Measurements from ENCODE around the gene TPH2.

The TPH2 gene

DNA sequence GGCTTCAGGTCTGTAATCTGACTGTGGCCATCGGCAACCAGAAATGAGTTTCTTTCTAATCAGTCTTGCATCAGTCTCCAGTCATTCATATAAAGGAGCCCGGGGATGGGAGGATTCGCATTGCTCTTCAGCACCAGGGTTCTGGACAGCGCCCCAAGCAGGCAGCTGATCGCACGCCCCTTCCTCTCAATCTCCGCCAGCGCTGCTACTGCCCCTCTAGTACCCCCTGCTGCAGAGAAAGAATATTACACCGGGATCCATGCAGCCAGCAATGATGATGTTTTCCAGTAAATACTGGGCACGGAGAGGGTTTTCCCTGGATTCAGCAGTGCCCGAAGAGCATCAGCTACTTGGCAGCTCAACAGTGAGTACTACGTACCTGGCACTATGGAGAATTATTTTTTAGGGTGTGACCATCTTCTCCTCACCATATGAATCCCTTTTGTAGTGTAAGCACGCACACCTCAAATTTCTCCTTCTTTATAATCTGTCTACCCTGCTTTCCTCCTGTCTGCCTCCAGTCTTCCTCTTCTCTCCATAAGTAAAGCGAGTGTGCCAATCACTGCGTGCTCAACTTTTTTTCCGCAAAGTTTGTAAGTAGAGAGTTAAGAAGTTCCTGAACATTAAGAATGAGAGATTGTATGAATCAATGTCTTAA lies at the start of gene TPH2:
TSS of gene TPH2 (plus strand) at position 118 of the 658 bp plus-strand sequence. CDS start at position 260, 142 bp downstream.
- peak; percentile 4 for DNase-seq

DNA sequence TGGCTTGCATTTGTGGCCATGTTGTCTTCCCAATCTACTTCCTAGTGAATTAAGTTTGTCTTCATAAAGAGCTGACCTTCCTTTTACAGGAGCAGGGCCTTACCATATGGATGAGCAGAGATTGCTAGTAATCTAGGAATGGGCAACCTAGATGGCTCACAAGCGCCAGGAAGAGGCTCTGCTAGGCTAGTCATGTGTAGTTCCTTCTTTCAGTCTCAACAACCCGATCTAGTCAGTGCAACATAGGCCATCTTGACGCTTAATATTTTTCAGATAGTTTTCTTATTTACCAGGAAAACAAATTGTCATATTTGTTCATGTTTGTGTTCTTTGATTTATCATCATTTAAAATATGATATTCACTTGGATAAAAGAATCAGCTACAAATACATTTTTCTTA lies 48.2 kb upstream of the TPH2 start:
- DNase-seq, result no peak

DNA sequence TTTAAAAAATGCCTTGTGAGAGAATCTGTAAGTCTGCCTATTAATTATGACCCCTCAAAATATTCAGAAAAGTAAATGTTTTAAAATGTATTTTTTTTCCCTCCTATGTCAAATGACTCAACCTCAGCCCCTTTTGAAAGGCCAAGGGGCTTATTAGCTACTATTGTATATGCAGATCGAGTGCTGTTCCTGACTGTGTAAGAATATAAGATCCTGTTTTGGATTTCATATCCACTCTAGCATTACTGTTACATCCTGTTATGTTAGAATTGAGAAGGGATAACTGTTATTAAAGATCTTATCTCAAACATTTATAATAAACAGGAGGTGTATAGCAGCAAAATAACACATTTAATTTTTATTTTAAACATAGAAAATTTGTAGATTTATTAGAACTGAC lies 46.6 kb upstream of the TPH2 start:
- DNase-seq, result no peak

DNA sequence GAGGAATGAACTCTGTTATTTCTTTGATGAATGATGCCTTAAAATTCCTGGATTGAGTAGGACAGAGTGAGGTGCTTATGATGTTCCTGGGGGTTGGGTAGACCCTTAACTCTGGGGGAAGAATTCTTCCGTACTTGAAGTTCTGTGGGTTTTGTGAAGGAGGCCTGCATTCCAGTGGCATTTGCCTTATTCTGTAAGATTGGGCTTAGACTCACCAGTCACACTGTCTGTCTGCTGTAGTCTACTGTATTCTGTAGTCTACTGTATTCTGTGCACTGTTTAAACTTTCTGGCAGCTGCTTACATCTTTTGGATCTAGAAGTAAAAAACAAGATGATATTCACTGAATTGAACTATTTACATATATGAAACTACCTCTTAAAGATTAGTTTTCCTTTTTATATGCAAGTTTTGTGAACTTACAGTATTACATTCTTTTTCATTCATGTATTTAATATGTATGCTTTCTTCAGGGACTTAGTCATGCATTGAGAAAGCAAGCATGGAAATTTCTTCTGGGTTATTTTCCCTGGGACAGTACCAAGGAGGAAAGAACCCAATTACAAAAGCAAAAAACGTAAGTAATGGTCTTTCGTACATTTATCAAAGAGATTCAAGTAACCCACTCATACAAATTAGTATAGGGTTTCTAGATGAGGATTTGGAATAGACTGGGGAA lies 42.3 kb upstream of the TPH2 start:
- no peak for DNase-seq

DNA sequence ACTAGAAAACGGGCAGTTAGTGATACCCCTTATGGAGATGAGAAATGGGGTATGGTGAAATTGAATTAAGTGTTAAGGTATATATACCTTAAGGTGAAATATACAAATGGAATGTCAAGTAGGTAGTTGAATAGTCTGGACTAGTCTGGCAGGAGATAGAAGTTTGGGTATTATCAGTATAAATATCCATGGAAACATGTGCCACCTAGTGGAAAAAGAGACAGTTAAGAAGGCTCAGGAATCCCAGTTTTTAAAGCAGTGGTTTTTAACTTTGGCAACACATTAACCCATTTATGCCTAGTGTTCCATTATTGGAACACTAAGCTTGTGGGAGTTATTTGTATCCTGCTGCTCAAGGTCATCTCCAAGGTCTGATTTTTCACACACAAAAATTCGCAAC lies 38.6 kb upstream of the TPH2 start:
- DNase-seq, result no peak

DNA sequence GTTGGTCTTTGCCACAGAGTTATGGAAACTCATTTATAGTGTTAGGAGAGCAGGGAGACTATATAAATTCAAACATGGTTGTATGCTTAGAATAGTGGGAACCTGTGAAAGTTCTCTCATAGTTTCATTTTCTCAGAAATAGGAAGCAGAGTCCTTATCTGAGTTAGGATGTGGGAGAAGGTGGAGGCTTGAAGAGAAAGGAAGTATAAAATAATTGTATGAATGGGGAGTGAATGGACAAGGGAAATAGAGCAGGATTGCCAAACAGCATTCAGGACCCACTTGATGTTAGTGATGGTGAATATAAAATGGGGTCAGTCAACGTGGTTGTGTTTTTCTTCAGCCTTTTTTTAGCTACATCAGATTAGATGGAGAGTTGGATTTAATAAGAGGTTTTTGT lies 34.0 kb upstream of the TPH2 start:
- peak; percentile 54 for DNase-seq

DNA sequence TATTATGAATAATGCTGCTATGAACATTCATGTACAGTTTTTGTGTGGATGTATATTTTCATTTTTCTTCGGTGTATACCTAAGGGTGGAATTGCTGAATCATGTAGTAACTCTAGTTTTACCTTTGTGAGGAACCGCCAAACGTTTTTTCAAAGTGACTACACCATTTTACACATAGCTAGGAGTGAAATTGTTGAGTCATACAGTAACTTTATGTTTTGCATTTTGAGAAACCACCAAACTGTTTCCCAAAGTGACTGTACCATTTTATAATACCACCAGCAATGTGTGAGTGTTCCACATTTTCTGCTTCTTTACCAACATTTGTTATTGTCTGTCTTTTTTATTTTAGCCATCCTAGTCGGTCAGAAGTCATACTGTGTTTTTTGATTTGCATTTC lies 3.1 kb upstream of the TPH2 start:
- DNase-seq, result no peak

DNA sequence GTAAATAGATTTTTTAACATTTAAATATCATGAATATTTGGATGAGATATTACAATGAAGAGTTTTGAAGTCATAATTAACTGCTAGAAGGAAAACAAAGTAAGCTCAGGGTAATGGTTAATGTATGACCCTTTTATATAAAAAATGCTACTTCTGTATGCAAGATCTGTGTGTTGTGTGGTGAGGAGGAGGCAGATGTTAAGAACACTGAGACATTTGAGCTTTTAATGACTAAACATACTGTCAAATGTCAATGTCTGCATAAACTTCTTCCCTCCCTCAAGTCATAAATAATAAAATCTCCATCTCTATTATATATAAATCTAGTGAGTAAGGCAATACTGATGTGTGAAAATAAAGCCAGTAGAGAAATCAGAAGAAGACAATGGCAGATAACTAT lies 1.4 kb downstream of the TPH2 start:
- DNase-seq, result no peak

DNA sequence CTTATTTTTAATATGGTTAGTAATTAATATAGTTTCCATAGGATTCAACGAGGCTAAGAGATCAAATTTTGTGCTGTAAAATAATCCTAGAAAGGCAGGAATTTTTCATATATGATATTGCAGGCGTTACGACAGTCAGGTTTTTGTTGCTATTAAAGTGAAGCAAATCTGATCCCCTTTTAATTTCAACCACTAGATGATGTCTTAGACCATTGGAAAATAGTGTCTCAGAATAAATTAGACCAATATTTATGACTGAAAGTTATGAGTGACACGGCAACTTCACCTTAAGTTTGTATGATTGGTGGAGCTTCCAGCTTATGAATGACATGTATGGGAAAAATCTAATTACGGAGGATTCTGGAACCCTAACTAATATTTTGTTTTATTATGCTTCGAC lies 2.5 kb downstream of the TPH2 start:
- DNase-seq, result no peak

DNA sequence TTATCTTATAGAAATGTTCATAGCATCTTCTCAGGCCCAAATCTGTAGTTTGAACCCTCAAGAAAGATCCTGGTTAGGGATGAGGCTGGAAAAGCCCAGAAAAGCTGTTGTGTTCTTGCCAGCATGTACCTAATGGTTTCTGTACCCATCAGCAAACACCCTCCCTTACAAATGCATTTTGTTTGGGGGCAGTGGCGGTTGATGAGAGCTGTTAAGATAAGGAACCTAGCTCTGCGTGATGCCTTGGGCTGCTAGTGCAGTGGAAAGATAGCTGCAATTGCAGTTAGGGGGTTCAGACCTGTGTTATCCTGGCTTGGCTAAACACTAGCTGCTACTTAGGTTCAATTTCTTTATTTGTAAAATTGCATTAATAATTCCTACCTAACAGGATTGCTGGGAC lies 3.6 kb downstream of the TPH2 start:
- DNase-seq, result no peak

DNA sequence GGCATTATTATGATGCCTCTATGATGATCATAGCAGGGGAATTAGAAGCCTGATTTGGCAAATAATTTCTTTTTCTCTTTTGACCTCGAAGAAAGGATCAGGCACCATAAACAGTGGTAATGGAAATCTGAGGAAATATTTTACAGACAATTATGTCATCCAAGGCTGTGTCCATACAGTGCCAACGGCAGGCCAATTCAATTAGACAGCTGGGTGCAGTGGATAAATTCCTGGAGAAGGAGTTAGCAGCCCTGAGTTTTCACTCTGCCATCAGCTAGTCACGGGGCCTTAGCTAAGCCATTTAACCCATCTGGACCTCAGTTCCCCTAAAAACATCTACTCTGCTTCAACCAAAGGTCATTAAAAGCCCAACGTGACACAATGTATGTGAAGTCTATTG lies 4.1 kb downstream of the TPH2 start:
- DNase-seq, result no peak

DNA sequence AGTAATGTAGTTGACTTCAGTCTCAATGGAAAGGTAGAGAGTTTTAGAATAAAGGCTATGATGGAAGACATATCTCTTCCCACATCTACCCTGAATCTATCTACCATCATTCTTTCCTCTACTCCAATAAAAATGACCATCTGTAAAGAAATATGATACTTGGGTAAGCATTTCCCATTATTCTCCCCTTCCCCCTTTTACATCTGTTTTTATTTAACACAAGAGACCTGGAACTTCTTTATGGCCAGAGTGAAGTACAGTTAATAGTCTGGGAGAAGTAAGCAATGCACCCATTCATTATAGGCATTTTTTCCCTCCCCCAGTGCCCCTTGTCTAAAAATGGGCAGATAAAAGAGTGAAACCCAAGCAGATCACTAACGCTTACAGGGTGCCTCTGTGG lies 6.5 kb downstream of the TPH2 start:
- no peak for DNase-seq

DNA sequence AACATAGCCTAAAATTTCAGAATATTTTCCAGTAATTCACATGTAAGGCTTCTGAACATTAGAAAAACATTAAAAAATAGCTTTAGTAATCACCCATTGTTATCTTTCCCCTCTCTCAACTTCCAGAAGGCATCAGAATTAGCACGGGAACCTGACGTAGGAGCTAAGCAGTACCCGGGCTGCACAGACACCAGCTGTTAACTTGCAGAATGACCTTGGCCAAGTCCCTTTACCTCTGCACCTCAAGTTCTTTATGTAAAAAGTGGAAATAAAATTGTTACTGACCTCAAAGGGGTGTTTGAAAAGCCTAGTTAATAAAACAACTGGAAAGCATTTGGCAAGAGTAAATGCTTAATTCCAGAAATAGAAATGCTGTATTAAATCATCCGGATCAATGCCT lies 7.2 kb downstream of the TPH2 start:
- DNase-seq, result no peak

DNA sequence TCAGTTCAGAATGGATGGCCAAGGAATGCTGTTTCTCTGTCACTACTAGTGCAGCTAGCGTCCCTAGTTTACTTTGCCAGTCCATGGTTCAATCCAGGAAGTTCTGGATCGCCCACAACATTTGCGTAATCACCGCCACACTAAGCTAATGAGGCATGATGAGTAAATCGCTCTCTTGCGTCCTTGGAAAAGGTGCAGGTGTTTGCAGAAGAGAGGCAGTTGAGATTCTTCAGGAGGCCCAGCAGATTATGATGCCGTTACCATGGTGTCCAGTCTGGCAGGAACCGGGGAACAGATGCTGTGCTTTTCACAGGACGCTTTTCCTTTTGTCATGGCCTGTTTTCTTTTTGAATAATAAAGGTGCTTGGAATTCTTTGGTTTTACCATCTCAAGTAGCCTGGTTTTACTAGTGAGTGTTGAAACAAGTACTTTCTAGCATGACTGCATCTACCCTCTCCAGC lies 9.0 kb downstream of the TPH2 start:
- DNase-seq, result no peak

DNA sequence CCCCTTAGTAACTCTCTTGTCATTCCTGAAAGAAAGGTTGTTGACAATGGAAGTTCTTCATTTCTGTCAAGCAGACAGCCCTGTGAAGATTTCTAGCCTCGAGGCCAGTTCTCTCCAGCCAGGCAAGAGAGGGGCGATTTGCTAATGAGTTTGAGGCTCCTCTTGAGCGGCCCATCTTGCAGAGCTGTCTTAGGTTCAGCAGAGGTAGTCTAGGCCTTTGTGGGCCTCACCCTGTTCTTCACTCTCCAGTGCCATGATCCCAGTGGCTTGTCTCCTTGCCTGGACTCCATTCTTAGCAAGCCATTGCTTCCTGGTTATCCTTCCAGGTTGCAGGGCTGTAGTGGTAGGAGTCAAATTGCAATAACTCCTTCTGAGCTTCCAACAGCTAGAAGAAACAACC lies 9.7 kb downstream of the TPH2 start:
- DNase-seq, result no peak

DNA sequence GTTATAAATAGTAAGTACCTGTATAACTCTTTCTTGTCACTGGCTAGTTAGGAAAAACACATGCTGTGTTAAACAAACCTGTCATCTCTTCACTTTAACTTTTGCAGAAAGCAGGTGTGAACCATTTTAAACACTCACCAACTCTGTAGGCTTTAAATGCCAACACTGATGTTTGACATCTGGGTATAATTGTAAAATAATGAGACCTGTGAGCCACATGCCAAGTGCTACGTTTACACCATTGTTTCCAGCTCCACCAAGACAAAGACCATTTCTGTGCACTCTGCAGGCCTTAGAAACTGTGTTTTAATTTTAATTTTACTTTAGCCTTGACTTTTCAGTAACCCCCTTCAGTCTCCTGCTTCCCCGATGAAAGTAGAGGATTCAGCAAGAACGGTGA lies 11.0 kb downstream of the TPH2 start:
- no peak for DNase-seq

DNA sequence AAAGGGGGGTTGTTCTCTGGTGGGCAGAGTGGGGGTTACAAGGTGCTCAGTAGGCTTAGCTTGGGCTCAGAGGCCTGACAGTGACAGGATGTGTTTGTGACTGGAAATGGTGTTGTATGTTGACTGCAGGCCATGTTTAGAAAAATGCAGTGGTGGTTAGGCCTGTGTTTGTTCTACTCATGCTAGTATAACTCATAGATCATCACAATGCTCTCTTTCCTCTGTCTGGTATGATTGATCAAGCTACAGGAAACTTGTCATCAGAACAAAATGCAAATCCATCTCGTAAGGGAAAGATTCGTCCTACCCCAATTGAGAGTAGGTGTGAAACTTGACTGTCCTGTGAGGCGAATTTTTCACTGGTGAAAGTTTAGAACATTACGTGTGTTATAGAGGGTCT lies 11.8 kb downstream of the TPH2 start:
- no peak for DNase-seq

DNA sequence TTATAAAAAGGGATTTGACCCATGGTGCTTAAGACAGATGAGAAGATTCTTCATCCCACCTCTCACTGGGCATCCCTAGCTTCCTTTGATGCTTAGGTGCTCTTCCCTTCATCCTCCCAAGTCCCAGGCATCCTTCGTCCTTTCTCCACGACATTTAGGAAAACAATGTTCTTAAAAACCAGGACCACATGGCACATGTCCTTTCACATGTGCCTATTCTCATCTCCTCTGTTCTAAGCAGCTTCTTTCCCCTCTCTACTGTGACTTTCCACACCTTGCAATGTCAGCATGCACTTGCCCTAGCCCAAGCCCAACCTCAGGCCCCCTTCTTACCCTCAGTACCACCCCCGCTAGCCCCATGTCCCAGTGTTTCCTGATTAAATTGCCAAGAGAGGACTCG lies 12.2 kb downstream of the TPH2 start:
- DNase-seq, result no peak

DNA sequence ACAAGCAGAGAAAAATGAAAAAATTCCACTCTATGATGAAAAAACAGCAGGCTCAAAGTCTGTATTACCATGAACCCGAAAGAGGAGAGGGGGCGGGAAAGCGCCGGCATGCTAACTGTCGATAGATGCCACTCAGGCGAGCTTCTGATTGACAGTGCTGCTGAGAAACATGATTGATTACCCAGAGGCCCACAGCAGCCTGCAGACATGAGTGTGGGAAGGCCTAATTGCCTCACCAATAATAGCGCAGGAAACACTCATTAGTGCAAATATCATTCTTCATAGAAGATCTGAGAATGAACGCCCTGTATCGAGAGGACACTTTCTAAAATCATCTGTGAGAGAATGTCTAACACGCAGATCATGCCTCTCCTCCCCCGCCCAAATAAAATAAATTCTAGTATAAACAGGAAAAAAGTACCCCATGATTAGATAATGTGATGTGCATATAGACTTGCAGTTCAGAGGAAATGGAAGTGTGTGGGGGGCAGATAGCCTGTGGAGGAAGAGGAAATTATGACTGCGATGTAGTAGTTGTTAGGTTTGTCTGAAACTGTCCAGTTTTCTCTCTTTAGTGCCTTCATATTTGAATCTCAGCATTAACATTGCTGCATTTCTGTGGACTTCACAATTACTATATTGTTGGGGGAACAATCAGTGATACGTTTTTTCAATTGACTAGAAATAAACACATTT lies 15.6 kb downstream of the TPH2 start:
- no peak for DNase-seq

DNA sequence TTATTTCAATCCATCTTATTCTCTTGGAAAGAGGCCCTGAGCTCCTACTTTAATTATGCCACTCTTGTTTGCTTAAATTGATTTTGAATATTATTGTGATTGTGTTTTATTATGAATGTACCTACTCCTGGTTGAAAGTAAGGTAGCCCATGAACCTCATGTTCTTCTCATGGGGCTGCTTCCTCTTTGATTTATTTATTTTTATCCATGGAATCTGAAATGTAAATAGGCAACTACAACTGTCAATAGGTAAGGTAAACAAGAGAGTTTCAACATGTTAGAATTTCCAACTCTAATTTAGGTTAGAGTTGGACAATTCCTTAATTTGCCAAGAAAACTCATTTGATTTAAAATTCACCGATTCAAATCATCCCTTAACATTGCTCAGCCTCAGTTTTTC lies 16.2 kb downstream of the TPH2 start:
- DNase-seq, result no peak

DNA sequence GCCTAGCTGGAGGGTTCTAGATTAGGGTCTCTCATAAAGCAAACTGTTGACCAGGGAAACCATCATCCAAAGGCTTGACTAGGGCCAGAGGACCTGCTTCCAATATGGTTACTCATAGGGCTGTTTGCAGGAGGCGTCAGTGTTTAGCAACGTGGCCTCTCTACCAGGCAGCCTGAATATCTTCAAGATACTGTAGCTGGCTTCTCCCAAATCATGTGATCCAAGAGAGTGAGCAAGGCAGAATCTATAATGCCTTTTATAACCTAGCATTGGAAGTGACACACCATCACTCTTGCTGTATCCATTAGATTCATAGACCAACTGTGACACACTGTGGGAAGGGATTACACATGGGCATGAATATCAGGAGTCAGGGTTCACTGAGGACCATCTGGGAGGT lies 17.3 kb downstream of the TPH2 start:
- DNase-seq, result no peak

DNA sequence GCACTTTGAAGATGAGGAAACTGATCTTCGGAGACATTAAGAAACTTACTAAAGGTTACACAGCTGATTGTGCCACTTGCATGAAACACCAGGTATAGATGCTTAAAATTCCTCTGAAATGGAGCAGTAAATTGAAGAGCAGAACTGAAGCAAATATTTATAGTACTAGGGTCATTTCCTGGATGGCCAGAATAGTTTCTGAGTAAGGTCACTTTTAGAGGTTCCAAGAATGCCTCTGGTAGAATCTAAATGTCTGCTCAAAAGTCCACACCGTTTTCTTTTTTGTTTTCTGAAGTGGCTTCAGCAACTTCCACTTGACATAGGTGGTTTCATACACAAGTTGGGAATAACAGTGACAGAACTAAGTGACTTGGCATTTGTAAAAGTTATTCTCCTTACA lies 19.4 kb downstream of the TPH2 start:
- no peak for DNase-seq

DNA sequence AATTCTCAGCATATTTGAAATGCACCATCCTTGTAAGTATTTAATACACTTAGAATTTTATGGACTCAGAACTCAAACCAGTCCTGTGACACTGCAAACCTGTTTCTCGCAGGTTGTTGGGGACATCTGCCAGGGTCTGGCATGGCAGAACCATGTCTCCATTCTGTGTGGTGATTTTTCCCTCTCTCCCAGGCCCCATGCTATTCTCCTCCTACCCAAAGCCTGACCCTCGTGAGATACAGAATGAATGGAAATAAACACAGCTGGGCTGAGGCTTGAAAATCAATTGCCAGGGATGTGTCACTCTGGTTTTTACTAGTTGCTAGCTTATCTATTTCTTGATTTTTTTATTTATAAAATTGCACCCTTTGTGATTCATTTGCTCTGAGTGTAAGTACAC lies 19.8 kb downstream of the TPH2 start:
- DNase-seq, result no peak

DNA sequence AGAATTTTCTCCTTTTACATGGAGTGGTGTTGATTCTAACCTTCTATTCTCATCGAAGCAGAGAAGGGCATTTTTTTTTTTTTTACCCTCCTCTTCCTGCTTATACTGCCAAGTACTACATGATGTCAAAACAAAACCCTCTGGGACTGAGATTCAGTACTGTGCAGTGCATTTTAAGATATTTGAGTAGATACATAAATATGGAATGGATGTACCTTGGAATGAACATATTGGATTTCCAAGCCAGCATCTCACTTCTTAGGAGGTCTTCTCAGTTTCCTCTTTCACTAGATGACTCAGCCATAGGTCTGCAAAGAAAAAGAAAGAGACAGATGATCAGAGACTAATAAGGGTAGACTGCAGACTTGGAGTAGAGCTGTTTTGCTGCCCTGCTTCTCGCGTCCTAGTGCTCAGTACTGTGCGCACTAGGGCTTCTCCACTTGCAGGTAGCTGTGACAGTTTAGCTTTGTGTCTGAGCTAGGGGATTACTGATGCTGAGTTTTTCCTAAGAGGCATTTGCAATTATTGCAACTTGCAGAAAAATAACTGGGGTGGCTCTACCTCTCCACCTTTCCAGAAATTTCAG lies 20.4 kb downstream of the TPH2 start:
- no peak for DNase-seq

Measured in GF-D8 (cell line).